Hematopoietic multipotent progenitor cell treated with erythropoietin and hydrocortisone succinate and interleukin-3 and kit ligand, for 6 days (in vitro differentiated cells): Measurements from ENCODE around the gene PLCB1.

ENCODE experiments used
- DNase-seq: peaks from one replicate; pipeline ENCODE4 v3.0.0-alpha.2; 2015

The PLCB1 gene

DNA sequence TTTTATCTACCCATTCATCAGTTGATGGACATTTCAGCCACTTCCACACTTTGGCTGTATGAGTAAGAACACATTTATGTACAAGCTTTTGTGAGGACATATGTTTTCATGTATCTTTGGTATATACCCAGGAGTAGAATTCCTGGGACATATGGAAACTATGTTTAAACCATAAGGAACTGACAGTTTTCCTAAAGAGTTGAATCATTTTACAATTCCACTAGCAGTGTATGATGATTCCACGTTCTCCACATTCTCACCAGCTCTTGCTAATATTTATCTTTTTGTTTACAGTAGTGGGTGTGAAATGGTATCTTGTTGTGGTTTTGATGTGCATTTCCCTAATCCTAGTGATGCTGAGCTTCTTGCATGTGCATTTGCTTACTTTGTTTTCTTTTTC lies 338.1 kb downstream of the PLCB1 start:
- DNase-seq: no peak

DNA sequence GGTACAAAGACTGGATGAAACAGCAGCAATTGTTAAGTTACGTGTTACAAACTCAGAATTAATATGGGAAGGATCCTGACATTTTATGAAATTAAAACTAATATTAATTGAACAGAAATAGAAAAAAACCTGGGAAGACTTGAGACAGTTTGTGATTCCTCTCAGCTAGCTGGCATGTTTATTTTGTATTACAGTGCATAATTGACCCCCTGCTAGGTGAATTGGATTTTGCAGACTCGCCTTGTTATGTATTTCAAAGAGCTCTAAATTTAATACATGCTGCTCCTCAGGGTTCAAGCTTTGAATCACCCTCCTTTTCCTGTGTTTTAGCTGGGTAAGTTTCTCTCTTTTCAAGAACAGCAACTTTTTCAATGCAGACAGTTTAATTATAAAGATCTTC lies 339.4 kb downstream of the PLCB1 start:
- no peak for DNase-seq

DNA sequence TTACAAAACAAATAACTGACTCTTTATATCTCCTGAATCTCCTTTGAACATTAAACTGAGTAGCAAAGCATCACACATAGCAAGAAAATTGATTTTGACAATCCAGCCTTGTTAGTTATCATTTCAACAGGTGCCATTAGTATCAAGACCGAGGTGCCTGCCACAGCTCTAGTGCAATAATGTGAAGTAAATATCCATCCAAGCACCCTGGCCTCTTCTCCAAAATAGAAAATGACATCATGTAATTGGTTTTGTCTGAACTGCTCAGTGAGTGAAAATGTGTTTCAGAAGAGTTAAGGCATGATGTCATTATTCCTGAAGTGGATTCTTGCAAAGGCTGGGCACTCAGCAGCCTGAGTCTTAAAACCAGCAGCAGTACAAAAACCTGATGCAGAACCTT lies 341.4 kb downstream of the PLCB1 start:
- DNase-seq: no peak

DNA sequence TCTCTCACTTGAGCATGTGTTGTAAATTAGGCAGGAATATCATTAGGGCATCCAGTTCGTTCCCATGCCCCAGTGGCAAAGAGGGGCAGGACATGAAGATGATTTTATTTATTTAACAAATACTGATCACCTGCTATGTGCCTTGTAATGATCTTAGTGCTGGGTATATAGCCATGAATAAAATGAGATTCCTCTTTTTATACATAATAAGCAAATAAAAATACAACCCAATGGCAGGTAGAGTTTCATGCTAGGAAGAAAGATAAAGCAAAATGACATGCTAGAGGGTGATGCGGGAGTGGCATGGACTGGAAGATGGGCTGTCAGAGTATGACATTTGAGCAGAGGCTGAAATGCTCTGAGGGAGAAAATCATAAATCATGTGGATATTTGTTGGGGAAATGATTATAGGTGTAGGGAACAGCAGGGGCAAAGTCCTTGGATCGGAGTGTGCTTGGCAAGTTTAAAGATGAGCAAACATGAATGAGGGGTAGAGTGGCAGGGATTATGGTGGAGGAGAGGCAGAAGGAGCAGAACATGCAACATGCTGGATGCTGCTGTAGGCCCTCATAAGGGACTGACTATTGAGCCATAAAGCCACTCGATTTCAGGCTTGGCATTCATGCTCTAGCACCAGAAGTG lies 342.1 kb downstream of the PLCB1 start:
- DNase-seq: no peak

DNA sequence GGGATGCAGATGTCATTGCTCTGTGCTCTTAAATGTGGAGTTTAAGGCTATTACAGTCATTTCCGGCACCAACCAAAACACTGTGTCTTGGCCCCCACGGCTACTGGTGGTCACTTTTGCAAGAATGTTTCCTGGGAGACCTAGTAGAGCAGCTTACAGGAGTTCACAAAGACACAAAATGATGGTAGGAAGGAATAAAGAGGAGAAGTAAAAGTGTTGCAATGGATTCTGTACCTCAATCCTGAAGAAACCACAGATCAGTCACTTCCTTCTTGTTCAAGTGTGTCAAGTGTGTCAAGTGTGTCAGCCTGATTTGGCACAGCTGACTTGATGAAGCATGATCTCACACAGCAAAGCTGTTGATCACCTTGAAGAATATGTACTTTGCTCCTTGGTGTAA lies 344.0 kb downstream of the PLCB1 start:
- peak; percentile 47 for DNase-seq

DNA sequence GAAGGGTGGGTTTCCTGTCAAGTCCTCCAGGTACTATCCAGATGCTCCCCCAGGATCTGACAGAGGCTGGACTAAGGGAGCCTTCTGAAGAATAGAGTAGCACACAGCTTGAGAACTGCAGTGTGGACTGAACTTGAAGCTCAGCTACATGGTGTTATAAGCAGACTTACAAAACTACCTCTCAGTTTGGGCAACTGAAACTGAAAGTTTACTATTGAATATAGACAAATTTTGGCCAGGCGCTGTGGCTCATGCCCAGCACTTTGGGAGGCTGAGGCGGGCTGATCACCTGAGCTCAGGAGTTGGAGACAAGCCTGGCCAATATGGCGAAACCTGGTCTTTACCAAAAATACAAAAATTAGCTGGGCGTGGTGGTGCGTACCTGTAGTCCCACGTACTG lies 348.5 kb downstream of the PLCB1 start:
- DNase-seq: no peak

DNA sequence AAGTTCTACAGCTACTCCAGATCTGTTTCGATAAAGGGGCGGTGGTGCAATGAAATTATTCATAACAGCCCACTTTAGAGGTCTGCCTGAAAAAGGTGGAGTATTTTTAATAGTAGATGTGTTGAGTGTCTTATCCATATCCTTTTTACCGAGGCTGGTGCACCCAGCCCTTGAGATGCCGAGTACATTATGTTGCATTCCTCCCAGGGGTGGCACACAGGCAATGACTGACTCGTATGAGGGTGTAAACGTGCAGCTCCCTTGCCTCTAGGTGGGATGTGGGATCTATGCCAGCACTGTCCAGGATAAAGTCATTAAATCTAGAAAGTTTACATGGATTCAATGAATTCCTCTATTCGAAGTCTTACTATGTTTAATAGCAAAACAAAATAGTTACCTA lies 355.6 kb downstream of the PLCB1 start:
- DNase-seq: no peak

DNA sequence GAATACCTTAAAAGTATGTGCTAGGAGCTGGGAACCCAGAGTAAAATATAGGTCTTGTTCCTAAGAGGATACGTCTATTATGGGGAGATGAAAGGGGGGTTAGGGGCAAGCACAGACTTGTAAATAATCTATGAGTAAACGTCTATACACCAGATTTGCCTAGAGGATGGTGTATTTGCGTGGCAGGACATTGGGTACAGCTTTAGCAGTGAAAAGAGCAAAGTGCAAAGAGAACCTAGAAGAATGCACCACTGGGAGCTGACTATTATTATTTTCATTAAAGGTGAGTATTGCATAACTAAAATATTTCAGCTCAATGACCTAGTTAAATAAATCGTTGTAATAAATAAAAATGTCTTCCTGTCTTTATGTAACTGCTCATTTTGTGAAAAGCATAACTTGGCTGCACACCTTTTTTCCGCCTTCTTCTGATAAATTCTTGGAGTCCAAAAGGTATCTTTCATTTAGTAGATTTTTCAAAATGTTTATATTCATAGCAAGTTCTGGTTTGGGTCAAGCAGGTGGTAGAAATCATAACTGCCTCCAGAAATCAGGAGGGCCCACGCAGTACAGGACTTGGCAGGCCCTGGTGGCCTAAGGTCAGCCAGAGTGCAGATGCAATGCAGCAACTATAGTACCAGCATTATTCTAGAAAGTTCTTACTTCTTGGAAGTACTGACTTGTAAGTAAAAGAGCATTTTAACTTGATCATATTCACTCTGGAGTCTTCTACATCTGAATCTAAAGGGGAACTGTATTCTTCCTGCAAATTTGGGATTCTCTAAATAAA lies 357.2 kb downstream of the PLCB1 start:
- DNase-seq: no peak

DNA sequence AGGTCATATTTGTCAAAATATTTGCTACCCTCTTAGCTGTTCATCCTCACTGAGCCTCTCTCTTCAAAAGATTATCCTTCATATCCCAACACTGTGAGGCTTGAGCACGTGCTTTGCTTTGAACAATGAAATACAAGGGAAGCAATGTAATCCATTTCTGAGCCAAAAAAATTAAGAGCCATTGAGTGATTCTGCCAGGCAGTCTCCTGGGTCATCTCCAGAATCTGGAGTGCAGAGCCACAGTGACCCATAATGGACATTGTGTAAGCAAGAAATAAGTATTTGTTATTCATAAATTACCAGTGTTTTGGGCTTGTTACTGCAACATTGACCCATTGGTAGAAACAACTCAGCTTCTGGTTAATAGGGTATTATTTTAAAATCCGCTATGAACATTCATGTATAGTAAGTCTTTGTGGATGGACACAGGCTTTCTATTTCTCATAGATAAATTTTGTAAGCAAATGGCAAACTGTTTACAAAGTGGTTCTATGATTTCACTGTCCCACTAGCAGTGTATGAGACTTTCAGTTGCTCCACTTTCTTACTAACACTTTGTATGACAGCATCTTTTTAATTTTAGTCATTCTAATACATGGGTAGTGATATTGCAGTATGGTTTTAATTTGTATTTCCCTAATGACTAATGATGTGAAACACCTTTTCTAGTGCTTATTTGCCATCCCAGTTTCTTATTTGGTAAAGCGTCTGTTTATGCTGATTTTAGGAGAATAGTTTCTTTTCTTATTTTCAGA lies 358.2 kb downstream of the PLCB1 start:
- DNase-seq: no peak

DNA sequence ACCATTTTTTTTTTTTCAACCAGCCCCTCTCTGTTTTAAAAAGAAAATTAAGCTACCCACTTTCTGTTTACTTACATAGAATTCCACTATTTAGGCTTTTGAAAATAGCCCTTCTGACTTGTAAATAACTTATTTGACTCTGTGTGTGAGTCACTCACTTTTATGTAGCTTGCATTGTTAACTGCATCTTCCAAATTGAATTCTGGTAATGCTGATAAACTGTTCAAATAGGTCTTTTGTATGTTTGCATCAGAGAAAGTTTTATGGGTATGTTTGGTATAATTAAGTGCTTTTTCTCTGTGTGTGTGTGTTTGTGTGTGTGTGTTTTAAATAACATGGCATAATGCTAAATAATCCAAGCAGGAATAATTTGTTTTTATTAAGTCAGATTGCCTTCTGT lies 360.1 kb downstream of the PLCB1 start:
- no peak for DNase-seq

DNA sequence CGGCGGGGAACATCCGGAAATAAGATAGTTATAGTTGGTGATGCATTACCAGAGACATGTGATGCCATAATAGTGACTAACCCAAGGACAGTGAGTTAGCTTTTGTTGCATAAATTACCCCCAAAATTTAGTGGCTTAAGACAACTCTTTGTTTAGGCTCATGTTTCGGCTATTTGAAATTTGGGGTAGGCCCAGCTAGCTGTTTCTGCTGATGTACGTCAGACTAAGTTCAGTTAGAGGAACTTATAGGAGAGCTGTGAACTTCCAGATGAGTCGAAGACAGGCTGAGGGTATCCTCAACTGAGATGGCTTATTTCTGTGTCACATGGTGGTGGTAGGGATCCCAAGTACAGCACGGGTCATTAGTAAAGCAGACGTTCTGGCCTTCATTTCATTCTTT lies 366.5 kb downstream of the PLCB1 start:
- no peak for DNase-seq

DNA sequence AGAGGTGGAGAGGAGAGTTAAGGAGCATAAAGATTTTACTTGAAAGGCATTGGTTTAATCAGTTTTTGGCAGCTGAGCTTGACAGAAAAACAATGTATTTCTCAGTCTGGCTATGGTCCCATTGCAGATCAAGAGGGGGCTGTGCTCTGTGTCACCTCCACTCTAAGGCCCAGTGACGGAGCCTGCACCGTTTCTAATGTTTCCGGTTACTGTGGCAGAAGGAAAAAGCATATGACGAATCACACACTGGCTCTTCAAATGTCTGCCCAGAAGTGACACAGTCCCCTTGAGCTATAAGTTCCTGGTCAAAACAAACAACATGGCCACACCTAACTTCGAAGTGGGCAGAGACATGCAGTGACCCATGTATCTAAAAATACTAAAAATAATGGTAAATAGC lies 372.0 kb downstream of the PLCB1 start:
- DNase-seq: no peak

DNA sequence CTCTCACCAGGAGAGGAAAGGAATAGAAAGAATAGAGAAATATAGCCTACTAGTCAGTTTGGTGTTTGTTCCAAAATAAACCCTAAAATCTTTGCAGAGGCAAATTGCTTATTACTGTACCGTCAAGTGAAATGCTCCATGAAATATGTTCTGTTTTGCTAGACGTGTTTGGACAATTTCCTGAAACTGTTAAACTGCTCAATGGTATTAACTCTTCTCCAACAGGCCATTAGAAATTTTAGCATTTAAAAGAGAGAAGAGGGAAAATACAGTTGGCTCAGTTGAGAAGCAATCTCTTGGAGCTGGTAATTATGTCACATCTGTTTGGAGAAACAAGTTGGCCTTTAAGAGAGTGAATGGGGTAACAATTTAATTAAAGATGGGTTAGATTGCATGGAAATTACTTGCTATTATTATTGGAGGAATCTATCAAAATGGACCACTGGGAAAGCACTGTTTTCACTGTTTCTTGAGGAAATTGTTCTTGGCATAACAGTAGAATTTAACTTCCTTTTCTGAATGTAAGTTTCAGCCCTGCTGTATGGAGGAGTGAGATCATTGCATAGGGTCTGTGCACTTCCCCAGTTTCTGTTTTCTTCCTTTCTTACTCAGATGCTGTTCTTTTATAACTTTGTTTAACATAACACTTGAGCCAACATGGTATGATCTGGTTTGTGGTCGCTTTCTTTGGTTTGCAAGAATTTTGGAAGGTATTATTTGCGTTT lies 373.6 kb downstream of the PLCB1 start:
- no peak for DNase-seq

DNA sequence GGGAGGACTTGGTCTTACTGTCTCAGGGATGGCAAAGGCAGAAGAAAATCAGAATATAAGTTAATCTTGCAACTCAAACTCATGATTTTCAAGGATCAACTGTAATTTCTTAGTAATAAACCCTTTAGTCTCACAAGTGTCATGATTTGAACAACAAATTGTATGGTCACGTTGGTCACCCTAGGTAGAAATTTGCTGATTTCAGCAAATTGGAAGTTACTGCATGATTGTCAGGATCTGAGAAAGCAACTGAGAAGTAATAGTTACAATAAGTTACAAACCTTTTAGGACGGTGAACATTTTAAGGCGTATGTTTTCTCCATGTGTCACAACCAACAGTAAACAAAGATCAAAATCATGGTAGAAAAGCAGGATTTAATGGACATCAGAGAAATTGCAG lies 375.2 kb downstream of the PLCB1 start:
- DNase-seq: no peak

DNA sequence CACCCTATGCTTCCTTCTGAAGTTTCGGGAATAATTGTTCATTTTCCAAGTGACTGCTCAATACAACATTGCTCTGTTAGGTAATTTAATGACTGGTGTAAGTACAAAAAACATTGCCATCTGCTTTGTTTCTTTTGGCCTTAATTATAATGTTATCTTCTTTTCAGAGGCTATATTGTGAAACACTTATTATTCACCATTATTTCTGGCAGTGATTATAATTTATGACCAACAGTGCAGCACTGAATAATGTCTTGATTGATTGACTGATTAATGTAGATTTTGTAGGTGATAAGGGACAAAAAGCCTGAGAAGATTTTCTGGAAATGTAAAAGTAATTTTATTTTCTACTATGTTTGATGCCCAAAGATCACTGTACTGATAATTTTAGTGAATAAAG lies 377.7 kb downstream of the PLCB1 start:
- DNase-seq: no peak

DNA sequence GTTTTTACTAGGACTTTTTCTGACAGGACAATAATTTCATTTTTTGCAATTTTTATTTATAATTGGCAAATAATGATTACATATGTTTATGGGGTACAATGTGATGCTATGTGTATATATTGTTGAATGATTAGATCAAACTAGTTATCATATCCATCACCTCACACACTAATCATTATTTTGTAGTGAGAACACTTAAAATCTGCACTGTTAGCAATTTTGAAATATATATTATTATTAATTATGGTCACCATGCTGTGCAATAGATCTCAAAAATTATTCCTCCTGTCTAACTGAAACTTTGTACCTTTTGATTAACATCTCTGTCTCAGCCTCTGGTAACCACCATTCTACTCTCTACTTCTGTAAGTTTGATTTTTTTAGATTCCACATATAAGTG lies 378.7 kb downstream of the PLCB1 start:
- no peak for DNase-seq

DNA sequence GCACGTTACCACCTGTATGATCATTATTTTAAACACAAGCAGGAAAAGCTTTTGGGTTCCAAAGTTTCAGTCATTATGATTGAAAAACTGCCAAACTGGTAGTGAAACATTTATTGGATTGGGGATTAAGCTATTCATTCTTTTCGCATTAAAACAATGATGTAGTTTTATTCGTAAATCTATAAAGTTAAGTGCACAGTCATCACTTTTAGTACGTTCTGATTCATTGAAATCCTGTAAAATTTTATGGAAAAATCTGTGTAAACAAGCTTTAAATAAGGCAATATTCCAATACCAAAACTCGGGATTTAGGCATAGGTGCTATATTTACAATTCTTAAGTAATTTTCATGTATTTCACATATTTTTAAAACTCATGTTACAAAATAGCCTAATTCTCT lies 379.9 kb downstream of the PLCB1 start:
- DNase-seq: no peak

DNA sequence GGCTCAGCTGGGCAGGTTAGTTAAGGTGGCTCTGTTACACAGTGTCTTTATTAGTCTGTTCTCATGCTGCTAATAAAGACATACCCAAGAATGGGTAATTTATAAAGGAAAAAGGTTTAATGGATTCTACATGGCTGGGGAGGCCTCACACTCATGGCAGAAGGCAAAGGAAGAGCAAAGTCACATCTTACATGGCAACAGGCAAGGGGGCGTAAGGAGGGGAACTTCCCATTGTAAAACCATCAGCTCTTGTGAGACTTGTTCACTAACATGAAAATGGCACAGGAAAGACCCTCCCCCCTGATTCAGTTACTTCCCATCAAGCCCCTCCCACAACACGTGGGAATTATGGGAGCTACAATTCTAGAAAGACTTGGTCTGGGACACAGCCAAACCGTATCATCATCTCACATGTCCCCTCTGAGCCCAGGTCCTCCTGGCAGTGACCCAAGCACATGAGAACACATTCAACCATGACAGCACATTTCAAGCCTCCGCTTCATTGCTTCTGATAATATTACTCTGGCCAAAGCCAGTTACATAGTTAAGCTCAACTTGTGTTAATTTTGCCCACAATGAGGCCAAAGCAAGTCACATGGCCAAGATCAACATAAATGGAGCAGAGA lies 383.9 kb downstream of the PLCB1 start:
- DNase-seq: no peak

DNA sequence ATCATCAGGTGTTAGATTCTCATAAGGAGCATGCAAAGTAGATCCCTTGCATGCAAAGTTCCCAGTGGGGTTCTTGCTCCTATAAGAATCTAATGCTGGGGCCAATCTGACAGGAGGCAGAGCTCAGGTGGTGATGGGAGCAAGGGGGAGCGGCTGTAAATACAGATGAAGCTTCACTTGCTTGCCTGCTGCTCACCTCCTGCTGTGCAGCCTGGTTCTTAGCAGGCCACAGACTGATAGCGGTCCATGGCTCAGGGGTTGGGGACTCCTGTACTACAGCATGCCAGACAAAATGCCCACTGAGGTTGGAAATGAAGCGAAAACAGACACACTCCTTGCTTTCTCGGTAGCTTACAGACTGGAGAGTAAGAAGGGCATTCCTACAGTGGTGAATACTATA lies 386.8 kb downstream of the PLCB1 start:
- no peak for DNase-seq

DNA sequence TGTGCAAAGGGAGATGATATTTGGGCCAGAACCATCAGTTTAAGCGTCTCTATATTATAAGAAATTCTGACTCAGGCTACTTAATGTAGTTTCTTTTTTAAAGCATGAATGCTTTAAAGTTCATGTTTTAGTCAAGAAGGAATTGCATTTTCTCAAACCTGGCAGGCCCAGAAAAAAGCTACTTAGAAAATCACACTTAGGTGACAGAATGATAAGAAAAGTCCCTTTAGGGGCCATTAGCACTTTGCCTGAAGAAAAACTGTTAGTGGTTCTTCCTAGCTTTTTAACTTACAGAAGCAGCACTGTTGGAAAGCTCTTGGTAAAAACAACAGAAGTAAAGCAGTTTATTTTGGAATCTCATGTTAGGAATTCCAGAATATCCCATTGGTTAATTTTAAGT lies 387.8 kb downstream of the PLCB1 start:
- no peak for DNase-seq

DNA sequence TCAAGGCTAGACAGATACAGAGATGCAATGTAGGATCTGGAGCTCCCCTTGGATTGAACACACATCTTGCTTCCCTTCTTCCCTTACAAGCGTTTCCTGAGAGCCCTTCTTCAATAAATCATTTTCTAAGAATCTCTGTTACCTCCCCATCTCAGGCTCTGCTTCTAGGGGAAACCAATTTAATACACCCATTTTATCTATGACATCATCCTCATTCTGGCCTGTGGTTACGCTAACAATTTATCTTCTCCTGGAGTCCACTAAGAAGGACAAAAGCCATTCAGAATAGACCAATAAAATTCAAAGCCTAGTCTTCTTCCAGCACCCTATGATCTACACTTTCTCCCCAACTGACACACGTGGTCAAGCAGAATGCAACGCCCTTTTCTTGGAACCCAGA lies 390.1 kb downstream of the PLCB1 start:
- no peak for DNase-seq

DNA sequence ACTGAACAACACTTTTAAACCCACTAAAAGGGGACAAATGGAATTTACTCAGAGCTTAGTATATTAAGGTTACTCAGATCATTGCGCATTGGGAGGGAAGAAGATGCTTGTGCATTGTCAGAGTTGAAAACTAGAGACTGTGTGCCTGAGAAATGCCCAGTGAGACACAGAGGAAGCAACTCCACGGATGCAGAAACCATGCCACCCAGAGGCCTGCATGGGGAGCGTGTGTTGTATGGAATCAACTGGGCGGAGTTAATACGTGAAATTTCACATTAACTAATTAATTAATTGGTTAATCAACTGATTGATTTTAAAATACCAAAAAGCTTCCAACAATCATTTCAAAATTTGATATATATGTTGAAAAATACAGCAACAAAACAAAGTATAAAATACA lies 391.6 kb downstream of the PLCB1 start:
- DNase-seq: no peak
